GM10248 (cell line): ENCODE results near the gene GSDMA.
A peak's percentile ranks its signal among the peaks of the same experiment; 100 is the strongest.

ENCODE experiments used
- CTCF ChIA-PET: fragments of 300-600 bp; sonication (Branson Sonifier 250); formaldehyde crosslinking; extraction: SDS; loops from one replicate; lab custom pipeline; 2021; ENCODE audit warnings: antibody characterized with exemption; lab: Yijun Ruan, JAX
- POLR2A ChIA-PET: fragments of 350-650 bp; sonication (Branson Sonifier 250); formaldehyde crosslinking; extraction: SDS; loops from one replicate; lab custom pipeline; 2020; ENCODE audit warnings: antibody characterized with exemption; lab: Yijun Ruan, JAX
- DNase-seq: peaks from one replicate; pipeline ENCODE4 v3.0.0; 2012; ENCODE audit errors: extremely low spot score
- TF ChIP-seq, protein P1 (sequence below): IDR thresholded peaks from 2 replicates; pipeline ENCODE4 v1.5.1; 2012; ENCODE audit warnings: mild to moderate bottlenecking, low read depth; ENCODE audit errors: extremely low read depth, missing control alignments, control extremely low read depth

The GSDMA gene

DNA sequence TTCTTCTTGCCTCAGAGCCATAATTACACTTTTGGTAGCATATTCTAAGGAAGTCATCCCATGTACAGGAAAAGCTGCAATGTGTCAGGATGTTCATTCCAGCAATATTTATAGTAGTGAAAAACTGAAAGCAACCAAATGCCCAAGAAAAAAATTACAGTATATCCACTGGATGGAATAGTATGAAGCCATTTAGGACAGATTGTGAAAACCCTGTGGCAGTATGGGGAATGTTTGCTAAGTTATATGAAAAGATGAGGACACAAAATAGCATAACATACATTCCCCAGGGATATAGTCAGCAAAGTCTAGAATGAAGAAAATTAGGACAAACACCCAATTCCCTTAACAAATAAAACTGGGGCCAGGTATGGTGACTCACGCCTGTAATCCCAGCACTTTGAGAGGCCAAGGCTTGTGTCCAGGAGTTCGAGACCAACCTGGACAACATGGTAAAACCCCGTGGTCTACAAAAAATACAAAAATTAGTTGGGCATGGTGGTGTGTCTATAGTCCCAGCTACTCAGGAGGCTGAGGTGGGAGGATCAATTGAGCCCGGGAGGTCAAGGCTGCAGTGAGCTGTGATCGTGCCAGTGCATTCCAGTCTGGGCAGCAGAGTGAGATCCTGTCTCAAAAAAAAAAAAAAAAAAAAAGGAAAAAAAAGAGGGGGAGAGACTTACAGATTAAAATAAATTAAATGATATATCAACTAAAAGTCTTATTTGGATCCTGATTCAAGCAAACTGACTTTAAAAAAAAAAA, 33.0 kb upstream of the GSDMA start:
- ChIA-PET CTCF (interaction anchor here (1.0 to 2.4 kb wide), 6 partner anchors 8 to 147 kb away, joined by 3 to 8 read pairs (median 6); no protein-coding TSS in a partner anchor), POLR2A (interaction anchor here (0.7 kb wide), 1 partner anchor 1758 kb away, joined by 9 read pairs; no protein-coding TSS in a partner anchor)
- TF ChIP-seq, protein P1, sequence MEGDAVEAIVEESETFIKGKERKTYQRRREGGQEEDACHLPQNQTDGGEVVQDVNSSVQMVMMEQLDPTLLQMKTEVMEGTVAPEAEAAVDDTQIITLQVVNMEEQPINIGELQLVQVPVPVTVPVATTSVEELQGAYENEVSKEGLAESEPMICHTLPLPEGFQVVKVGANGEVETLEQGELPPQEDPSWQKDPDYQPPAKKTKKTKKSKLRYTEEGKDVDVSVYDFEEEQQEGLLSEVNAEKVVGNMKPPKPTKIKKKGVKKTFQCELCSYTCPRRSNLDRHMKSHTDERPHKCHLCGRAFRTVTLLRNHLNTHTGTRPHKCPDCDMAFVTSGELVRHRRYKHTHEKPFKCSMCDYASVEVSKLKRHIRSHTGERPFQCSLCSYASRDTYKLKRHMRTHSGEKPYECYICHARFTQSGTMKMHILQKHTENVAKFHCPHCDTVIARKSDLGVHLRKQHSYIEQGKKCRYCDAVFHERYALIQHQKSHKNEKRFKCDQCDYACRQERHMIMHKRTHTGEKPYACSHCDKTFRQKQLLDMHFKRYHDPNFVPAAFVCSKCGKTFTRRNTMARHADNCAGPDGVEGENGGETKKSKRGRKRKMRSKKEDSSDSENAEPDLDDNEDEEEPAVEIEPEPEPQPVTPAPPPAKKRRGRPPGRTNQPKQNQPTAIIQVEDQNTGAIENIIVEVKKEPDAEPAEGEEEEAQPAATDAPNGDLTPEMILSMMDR: no peak
- no peak for DNase-seq

DNA sequence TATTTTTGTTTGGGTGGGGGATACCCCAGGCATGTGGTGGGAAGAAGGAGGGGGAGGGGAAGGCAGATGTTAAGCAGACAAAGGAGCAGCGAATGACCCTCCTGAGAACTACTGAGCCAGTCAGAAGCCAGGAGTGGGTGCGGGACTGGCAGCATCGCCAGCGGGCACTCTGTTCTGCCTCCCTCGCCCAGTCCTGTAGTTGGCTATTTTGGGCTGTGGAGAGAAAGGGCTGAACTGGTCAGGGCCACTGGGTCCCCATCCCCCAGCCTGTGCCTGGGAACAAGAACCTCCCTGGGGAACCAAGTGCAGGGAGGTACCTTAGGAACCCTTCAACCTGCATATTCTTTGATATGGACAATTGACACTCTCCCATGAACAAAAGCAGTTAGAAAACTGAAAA, 28.9 kb upstream of the GSDMA start:
- ChIA-PET POLR2A (no interaction called here), CTCF (interaction anchor here (1.2 to 1.4 kb wide), 2 partner anchors 147 to 312 kb away, joined by 3 read pairs; no protein-coding TSS in a partner anchor)
- TF ChIP-seq, protein P1: no peak
- no peak for DNase-seq

DNA sequence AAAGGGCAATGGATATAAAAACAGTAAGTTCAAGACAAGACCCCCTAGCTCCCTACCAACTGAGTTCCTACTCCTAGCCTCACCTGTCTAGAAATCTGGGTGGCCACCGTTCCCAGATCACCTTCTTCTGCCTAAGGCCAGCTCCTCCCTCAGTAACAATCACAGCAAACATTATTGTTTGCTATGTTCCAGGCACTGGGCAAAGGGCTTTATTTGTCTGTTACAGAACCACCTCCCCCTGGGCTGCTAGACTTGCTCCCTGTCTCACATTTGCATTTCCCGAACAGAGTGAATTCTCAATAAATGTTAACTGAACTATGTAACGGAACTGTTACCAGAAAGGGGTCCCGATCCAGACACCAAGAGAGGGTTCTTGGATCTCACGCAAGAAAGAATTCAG, 28.5 kb upstream of the GSDMA start:
- TF ChIP-seq, protein P1: no peak
- ChIA-PET CTCF (interaction anchor here (1.2 to 1.4 kb wide), 2 partner anchors 148 to 313 kb away, joined by 3 read pairs; no protein-coding TSS in a partner anchor), POLR2A (no interaction called here)
- DNase-seq: no peak

DNA sequence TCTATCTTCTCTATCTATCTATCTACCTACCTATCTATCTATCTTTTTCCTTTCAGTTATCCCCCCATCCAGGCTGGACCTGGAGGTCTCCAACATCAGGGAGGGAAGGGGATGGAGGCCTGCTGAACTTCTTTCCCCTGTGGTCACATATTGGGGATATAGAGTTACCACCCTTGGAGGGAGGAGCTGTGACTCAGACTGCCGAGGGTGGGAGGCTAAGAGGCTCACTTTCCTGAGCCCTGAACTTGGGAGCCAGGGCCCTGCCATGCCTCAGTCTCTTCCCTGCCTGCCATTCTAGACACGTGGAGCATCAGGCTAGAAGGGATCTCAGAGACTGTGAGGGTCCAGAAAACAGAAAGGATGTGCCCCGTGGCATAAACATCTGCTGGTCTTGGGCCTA, 26.9 kb upstream of the GSDMA start:
- TF ChIP-seq, protein P1: no peak
- no peak for DNase-seq
- POLR2A ChIA-PET: no interaction called here
- CTCF ChIA-PET: no interaction called here

DNA sequence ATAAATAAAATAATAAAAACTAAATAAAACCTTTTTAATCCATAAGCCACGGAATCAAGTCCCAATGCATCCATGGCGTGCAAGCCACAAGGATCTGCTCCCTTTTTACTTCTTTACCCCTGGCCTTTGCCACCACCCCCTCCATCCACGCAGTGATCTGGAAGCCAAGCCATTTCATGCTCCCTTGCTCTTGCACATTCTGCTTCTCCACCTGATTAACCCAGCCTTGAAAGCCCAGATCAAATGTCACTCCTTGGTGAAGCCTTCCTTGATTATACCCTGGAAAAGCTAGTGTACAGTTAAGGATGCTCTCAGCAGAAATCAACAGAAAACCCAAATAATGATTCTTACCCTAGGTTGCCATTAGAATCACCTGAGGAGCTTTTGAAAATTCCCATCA, 25.4 kb upstream of the GSDMA start:
- ChIA-PET CTCF (interaction anchor here (0.6 to 1.8 kb wide), 8 partner anchors 8 to 43 kb away, joined by 3 to 8 read pairs (median 4); partner anchors contain the start of genes ORMDL3 and PSMD3), POLR2A (no interaction called here)
- no peak for DNase-seq
- TF ChIP-seq, protein P1: no peak

DNA sequence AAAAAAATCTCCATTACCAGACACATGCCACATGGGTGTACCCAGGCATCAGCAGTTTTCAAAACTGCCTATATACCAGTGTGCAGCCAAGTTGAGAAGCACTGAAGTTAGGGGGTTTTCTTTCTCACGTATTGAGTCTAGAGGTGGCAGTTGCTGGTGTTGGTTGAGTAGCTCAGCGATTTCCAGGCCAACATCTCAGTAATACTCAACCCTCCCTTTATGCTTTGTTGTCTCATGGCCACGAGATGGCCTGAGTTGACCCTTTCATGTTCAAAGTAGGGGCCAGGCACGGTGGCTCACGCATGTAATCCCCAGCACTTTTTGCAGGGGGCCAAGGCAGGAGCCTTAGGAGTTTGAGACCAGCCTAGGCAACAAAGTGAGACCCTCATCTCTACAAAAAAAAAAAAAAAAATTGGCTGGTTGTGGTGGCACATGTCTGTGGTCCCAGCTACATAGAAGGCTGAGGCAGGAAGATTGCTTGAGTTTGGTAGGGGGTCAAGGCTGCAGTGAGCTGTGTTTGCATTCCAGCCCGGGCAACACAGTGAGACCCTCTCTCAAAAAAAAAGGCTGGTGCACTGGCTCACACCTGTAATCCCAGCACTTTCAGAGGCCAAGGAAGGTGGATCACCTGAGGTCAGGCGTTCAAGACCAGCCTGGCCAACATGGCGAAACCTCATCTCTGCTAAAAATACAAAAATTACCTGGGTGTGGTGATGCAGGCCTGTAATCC, 24.5 kb upstream of the GSDMA start:
- TF ChIP-seq, protein P1: no peak
- DNase-seq: peak; percentile 45
- POLR2A ChIA-PET: interaction anchor here (0.7 kb wide), 1 partner anchor 14 kb away, joined by 5 read pairs; no protein-coding TSS in a partner anchor
- CTCF ChIA-PET: interaction anchor here (0.6 to 3.7 kb wide), 10 partner anchors 9 to 42 kb away, joined by 3 to 16 read pairs (median 5); partner anchors contain the start of genes ORMDL3 and PSMD3
